GM19239 (cell line): Measurements from ENCODE around the gene NOTCH1.

Experiments
- DNase-seq: peaks from one replicate; pipeline ENCODE4 v3.0.0; 2011; ENCODE audit warnings: low spot score; ENCODE audit not compliant: insufficient read length
- FAIRE-seq: peaks from 2 replicates; lab custom pipeline; 2011; peaks lifted over from hg19 to GRCh38; lab: Jason Lieb, UNC

NOTCH1 gene

DNA sequence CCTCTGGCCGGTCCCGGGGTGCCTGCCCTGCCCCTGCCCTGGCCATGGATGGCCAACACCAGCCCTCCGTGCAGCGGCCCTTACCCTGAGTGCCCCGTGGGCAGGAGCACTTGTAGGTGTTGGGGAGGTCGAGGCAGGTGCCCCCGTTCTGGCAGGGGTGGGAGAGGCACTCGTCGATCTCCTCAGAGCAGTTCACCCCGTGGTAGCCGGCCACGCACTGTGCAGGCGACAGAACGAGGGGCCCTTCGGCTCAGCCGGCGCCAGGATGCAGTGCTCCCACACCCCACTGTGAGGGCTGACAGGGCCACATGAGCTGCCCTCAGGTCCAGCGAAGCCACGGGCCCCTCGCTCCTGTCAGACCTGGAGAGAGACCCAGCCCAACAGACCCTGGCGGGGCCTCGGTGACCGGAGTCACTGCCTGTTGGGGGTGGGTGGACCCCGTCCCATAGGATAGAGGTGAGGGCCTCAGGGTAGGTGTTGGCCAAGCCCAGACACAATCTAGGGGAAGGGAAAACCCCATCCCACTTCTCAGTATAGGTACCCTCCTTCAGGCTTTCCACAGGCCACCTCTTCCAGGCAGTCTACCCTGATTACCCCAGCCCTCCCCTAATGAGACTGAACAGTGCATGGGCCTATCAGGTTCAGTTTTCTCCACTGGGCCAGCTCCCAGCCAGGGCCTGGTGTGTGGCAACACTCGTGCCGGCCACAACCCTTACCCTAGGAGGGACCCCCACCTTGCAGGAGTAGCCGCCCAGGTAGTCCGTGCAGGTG, 38.4 kb downstream of the NOTCH1 start:
- no peak for DNase-seq
- FAIRE-seq: no peak

DNA sequence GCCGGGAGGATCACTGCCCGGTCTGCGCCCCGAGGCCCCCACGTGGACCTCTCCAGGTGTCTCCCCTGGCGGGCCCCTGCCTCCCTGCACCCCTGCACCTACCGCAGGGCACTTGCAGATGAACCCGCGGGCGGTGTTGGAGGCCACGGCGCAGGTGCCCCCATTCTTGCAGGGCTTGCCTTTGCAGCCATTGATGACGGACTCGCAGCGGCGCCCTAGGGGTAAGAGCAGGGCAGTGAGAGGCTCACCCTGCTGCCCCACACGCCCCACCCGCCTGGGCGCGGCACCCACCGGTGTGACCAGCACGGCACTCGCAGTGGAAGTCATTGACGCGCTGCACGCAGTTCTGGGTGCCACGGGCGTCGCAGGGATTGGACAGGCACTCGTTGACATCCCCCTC, 39.4 kb downstream of the NOTCH1 start:
- DNase-seq (no peak), FAIRE-seq (no peak)

DNA sequence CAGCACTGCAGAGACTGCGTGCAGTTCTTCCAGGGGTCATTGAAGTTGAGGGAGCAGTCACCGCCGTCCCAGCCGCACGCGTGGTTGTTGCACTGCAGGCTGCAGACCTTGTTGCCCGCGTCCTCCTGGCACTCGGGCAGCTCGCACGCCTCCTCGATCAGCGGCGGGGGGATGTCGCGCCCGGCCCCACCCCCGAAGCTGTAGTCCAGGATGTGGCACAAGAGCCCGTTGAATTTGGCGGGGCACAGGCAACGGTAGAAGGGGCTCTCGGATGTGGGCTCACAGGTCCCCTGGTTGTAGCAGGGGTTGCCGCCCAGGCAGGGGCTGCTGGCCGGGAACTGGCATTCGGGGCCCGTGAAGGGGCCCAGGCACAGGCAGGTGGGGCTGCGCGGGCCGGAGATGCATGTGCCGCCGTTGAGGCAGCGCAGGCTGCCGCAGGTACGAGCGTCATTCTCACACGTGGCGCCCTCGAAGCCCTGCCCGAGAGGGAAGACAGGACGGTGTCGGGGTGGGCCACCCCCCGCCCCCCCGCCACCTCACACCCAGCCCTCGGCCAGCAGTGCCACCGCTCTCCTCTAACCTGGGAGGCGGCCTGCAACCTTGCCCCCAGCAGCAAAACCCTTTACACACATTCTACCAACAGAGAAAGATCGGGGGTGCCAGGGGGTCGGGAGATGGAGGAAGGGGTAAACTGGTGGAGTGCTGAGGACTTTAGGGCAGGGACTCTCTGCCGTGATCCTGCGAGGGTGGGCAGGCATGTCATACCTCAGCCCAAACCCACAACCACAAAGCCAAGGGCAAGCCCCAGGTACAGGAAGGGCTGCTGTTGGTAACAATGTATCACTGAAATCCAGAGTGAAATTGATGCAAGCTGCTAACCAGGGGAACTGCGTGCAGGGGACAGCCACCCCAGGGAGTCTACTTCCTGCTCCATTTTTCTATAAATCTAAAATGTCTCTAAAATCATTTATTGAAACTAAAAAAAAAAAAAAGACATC, 40.1 kb downstream of the NOTCH1 start:
- FAIRE-seq: no peak
- no peak for DNase-seq

DNA sequence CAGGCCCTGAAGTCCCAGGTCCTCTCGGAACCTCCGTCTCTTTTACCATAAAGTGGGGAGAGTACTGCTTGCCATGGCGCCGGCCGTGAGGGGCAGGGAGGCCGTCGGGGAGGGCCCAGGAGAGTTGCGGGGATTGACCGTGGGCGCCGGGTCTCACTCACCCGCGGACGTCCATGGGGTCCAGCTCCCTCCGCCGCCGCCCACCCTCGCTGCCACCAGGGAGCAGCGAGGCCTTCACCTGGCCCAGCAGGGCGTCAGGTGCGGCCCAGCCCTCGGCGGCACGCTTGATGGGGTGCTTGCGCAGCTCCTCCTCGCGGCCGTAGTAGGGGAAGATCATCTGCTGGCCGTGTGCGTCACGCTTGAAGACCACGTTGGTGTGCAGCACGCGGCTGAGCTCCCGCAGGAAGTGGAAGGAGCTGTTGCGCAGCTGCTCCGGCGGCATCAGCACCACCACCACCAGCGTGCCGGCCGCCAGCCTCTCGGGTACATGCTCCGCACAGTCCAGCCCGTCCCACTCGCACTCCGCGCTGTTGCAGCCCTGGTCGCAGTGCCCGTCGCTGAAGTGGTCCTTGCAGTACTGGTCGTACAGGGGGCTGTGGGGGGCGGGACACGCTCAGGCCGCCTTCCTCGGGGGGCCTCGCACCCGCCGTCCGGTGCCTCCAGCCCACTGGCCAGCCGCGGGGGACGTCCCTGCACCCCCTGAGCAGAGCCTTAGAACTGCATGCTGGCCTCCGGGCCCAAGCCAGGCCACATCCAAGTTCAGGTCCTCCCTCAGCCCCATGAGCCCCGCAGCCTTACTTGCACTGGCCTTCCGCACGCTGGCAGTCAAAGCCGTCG, 41.1 kb downstream of the NOTCH1 start:
- DNase-seq: no peak

DNA sequence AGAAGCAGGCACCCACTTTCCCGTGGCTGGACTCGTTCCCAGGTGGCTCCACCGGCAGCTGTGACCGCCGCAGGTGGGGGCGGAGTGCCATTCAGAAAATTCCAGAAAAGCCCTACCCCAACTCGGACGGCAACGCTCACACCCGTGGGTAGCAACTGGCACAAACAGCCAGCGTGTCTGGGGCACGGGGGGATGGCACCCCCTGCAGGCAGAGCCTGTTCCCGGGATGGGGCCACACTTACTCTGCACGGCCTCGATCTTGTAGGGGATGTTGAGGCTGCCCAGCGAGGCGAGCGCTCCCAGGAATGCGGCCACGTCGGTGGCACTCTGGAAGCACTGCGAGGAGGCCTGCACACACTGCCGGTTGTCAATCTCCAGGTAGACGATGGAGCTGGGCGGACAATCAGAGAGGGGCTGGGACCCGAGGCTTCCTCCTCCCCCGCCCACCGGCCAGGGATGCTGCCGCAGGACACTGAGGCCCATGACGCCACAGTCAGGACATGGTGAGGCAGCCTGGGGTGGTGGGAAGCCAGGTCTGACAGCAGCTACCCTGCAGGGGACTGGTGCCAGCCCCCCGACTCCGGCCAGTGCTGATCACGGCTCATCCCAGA, 42.8 kb downstream of the NOTCH1 start:
- no peak for DNase-seq
- no peak for FAIRE-seq

More for the DNA sequence above, 41.1 kb downstream of the NOTCH1 start:
- no peak for FAIRE-seq

DNA sequence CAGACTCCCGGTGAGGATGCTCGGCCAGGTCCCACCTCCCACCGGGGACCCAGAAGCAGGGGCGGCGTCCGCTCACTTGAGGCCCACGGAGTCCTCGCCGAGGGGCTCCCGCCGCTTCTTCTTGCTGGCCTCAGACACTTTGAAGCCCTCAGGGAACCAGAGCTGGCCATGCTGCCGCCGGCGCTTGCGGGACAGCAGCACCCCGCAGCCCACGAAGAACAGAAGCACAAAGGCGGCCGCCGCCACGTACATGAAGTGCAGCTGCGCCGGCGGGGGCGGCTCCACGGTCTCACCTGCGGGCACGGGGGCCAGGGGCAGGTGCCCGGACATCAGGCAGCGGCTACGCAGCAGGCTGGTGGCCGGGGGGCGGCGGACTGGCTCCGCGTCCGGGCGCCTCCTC, 43.7 kb downstream of the NOTCH1 start:
- no peak for FAIRE-seq

DNA sequence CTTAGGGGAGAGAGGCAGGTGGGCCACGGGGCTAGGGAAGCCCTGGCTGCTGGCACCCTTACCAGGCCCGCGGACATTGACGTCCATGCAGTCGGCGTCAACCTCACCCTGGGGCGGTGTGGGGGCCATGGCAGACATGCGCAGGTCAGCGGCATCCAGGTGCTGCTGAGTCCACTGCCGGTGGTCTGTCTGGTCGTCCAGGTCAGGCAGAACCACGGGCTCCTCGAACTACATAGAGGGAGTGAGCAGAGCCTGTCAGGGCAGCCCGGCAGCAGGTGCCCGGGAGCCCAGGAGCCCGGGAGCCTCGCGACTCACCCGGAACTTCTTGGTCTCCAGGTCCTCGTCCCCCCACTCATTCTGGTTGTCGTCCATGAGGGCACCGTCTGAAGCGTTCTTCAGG, 44.2 kb downstream of the NOTCH1 start:
- DNase-seq: no peak
- FAIRE-seq: no peak

More for the DNA sequence above, 43.7 kb downstream of the NOTCH1 start:
- DNase-seq: no peak

DNA sequence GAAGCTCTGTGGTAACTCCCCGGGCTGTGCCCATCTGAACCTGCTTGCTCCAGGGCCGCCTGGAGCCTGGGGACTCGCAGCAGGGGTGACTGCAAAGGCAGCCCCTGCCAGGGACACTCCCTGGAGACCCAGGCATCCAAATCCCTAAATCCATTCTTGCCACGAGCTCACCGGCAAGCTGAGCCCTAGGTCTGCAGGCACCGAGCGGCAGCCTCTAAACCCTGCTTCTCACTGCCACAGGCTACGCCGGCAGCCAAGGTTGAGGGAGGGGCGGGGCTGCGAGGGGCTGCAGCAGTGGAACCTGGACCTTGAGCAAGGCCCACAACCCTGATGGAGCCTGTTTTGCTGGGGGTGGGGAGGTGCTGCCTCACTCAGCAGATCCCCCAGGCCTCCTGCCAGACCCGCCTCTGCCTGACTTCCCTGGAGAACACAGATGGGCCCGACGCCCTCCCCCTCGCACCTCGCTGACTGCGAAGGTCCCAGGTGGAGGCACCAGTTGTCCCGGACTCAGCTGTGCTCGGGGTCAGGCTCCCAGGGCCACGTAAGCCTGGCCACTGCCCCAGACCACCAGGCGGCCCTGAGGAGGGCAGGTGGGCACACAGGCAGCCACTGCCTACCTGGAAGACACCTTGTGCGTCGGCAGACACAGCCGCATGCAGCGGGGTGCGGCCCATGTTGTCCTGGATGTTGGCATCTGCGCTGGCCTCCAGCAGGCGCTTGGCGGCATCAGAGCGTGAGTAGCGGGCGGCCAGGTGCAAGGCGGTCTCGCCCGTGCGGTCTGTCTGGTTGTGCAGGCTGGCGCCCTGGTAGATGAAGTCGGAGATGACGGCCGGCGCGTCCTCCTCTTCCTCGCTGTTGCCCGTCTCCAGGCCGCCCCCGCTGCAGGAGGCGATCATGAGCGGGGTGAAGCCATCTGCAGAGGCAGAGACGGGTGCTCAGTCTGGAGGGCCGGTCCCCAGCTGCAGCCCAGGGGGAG, 45.6 kb downstream of the NOTCH1 start:
- FAIRE-seq: no peak
- DNase-seq: no peak

DNA sequence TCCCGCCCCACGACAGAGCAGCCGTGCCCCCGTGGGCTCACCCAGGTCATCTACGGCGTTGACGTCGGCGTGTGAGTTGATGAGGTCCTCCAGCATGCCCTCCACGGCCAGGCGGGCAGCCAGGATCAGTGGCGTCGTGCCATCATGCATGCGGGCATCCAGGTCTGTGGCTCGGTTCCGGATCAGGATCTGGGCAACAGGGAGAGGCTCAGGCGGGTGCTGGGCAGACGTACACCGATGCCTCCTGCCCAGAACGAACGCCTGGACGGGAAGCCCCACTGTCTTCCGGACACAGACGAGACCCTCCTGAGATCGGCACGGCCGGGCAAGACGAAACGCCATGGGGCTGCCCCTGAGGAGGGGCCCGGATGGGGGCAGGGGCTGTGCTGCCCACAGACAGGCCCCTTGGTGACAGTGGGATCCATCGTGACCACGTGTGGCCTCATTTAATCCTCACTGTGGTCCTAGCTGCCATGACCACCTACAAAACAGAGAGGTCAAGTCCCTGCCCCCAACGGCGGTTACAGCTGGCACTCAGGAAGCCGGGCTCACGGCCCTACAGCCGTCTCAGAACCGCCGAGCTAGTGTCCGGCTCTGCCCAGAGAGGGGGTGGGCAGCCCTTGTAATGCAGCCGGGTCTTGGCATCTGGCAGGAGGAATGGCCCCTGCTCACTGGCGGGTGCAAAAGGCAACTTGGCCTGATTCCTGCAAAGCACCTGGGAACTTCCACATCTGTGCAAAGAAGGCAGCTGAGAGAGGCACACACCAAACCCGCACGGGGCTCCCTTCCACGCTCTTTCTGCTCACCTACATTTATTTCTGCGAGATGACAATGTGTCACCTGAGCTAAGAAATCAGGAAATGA, 46.5 kb downstream of the NOTCH1 start:
- FAIRE-seq (no peak), DNase-seq (no peak)

DNA sequence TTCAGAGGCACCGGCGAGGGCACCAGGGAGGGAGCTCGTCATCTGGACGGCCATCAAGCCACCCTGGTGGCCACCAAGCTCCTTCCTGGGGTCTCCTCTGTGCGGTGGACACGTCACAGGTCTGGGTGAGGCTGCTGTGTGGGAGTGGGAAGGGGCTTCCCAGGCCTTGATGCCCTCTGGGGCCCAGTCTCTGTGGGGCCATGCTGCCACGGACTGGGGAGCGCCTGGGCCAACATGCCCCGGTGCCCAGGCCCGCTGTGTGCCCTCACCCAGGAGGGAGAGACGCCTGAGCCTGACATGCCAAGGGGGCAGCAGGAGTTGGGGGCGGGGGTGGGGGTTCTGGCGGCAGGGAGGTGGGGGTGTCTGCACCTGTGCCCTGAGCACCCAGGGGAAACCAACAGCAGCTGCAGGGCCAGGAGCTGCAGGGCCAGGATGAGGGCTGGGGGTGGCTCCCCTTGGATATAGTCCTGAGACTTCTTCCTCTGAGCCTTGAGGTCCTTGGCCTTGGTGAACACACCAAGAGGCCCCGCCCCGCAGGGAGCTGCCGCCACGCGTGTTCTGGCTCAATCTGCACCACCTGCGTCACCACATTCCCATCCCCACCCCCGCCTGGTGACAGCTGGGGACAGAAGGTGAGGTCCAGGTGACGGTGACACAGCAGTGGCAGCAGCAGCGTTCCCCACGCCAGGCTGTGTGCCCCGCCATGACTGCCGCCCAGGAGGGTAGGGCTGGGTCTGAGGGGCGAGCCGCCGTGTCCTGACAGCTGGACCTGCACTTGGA, 47.7 kb downstream of the NOTCH1 start:
- no peak for DNase-seq
- no peak for FAIRE-seq

DNA sequence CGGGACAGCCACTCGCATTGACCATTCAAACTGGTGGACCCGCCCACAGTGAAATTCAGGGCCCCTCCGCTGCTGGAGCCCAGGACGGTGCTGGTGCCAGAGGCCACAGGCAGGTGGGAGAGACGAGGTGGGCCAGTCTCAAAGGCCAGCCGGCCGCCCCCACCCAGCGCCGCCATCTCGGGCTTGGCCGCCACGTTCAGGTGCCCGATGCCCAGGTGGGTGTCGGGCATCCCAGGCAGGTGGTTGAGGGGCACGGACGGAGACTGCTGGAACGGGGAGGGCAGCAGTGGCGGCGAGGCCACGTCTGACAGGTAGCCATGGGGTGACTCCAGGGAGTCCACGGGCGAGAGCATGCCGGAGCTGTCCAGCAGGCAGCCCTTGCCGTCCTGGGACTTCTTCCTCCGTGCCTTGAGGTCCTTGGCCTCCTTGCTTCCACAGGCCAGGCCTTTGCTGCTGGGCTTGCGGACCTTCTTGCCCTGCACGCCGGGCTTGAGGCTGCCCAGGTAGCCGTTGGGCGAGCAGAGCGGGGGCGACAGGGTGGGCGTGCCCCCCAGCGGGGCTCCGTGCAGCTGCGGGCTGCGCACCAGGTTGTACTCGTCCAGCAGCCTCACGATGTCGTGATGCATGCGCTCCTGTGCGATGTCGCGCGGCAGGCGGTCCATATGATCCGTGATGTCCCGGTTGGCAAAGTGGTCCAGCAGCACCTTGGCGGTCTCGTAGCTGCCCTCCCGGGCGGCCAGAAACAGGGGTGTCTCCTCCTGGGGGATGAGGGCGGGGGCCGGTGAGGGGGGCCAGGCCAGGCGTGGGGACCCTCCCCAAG, 48.8 kb downstream of the NOTCH1 start:
- FAIRE-seq: no peak

DNA sequence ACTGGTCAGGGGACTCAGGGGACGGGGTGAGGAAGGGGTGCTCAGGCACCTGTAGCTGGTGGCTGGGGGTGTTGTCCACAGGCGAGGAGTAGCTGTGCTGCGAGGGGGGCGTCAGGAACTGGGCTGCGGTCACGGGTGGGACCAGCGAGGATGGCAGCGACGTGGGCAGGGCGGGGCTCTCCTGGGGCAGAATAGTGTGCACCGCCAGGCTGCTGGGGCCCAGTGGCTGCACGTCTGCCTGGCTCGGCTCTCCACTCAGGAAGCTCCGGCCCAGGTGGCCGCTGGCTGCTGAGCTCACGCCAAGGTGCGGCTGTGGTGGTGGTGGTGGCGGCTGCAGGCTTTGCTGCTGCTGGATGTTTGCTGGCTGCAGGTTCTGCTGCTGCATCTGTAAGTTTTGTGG, 49.7 kb downstream of the NOTCH1 start:
- DNase-seq (no peak), FAIRE-seq (no peak)

More for the DNA sequence above, 48.8 kb downstream of the NOTCH1 start:
- DNase-seq: no peak

DNA sequence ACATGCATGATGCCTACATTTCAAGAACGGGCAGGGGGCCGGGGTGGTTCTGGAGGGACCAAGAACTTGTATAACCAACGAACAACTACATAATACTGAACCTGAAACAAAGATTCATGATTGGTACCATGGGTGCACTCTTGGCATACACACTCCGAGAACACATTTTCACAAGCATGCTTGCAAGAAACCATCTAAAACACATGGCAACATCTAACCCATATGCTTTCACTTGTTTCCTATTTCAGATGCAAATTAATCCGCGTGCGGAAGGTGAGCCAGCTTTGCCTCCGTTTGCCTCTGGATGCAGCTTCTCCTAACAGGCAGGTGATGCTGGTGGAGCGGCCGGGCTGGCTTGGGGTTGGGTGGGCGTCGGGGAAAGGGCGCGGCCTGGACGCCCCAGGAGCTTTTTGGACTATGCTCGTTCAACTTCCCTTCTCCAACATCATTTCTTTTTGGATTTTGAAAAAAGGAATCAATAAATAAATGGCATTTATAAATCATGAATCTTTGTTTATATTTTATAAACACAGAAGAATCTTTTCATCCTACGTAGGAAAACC, 50.5 kb downstream of the NOTCH1 start:
- DNase-seq (no peak), FAIRE-seq (no peak)

DNA sequence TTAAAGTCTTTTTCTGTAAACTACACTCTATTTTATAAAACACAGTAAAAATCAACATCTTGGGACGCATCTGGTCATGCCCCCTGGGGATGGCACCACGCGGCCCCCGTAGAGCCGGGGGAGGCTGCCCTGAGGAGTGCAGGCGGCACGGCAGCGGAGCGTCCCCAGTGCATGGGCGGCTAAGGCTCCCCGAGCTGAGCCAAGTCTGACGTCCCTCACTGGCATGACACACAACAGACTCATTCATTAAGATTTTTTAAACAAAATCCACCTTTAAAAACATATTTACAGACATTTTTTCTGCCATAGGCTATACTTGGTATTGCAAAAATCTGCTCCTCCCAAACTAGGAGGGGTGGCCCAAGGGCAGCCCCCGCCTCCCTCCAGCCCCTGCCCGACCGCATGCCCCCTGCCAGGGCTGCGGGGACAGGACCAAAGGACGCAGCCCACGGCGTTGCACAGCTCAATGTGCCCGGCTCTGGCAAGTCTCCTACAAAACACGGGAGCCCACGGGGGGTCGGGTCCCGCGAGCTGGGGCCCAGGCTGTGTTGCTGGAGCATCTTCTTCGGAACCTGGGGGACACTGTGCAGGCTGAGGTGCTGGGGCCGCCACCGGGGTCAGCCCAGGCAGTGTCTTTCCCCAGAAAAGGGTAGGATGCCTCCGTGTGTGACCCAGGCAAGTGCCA, 51.2 kb downstream of the NOTCH1 start:
- FAIRE-seq: no peak
- DNase-seq: no peak

DNA sequence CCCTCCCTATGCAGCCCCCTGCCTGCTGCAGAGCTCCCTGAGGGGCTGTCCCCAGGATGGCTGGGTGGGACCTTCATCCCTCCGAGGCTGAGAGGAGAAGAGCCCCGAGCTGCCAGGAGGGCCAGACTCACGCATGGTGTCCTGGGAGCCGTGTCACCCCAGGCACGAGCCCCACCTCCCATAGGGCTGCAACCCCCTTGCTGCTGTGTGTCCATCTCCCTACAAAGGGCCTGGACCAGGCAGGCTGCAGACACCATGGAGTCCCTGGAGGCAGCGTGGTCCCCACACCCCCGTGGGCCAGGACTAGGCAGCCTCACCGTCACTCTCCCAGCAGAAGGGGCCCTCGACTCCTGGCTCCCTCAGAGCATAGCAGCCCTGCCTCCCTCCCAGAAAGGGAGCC, 51.8 kb downstream of the NOTCH1 start:
- no peak for DNase-seq
- FAIRE-seq: no peak
